GM12875 (cell line): Measurements from ENCODE around the gene UBL4A.
"Not testable (repeated sequence)": the region's sequence is repeated elsewhere in the genome, so short reads cannot be mapped to it uniquely, and the experiment has no call there.

Source experiments
- H3K4me3 ChIP-seq: one replicate; pipeline ENCODE4 v1.5.1; 2011; ENCODE audit warnings: low read depth, low read length, control low read depth
- TF ChIP-seq, protein P1 (sequence below): IDR thresholded peaks from 2 replicates; pipeline ENCODE4 v1.5.1; 2011; ENCODE audit warnings: low read depth, mild to moderate bottlenecking, control low read depth, inconsistent platforms, low read length, moderate library complexity, borderline replicate concordance; ENCODE audit not compliant: insufficient read depth

The UBL4A gene

DNA sequence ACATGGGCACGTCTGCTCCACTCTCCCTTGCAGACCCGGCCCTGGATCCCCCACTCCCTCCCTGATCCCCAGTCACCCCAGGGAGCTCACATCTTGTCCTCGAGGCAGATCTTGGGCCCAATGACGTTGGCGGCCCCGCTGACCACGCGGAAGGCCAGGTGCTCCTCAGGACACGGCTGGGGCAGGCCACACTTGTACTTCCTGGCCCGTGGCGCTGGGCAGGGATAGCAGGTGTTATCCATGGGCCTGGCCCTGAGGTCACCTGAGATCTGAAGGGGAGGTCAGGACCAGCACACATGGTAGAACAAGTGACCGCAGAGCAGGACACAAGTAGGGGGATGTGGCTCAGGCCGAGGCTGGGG, 21.9 kb upstream of the UBL4A start:
- no peak overlapping the region for H3K4me3 ChIP-seq
- TF ChIP-seq, protein P1, sequence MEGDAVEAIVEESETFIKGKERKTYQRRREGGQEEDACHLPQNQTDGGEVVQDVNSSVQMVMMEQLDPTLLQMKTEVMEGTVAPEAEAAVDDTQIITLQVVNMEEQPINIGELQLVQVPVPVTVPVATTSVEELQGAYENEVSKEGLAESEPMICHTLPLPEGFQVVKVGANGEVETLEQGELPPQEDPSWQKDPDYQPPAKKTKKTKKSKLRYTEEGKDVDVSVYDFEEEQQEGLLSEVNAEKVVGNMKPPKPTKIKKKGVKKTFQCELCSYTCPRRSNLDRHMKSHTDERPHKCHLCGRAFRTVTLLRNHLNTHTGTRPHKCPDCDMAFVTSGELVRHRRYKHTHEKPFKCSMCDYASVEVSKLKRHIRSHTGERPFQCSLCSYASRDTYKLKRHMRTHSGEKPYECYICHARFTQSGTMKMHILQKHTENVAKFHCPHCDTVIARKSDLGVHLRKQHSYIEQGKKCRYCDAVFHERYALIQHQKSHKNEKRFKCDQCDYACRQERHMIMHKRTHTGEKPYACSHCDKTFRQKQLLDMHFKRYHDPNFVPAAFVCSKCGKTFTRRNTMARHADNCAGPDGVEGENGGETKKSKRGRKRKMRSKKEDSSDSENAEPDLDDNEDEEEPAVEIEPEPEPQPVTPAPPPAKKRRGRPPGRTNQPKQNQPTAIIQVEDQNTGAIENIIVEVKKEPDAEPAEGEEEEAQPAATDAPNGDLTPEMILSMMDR = no peak

DNA sequence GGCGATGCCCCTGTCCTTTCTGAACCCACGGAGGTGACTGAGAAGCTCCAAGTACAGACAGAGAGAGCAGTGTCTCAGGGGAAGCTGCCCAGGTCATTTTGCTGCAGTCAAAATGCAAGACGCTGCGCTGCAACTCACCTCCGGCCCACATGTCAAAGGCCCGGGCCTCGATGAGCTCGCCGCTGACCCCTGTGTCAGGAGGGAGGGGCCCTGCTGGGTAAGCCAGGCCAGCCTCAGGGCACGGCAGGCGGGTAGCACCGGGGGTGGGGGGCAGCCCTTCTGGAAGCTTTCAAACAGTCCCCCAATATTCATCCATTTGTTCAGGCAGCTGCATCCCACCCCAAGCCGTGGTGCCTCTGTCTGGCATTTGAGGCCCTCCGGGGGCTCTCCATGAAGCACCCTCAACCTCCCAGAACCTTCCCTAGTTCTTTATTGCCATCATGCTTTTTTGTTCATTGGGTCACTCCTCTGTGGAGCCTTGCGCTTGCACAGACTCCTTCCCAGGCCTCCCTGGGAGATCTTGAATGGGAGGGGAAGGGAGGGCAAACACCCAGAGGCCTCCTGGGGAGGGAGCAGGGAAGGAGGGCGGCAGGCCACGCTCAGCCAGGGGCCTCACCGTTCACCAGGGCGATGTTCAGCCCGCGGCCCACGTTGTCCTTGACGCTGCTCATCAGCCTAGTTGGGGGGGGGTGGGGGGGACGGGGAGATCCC, 21.4 kb upstream of the UBL4A start:
- TF ChIP-seq, protein P1 = no peak
- no peak overlapping the region for H3K4me3 ChIP-seq

DNA sequence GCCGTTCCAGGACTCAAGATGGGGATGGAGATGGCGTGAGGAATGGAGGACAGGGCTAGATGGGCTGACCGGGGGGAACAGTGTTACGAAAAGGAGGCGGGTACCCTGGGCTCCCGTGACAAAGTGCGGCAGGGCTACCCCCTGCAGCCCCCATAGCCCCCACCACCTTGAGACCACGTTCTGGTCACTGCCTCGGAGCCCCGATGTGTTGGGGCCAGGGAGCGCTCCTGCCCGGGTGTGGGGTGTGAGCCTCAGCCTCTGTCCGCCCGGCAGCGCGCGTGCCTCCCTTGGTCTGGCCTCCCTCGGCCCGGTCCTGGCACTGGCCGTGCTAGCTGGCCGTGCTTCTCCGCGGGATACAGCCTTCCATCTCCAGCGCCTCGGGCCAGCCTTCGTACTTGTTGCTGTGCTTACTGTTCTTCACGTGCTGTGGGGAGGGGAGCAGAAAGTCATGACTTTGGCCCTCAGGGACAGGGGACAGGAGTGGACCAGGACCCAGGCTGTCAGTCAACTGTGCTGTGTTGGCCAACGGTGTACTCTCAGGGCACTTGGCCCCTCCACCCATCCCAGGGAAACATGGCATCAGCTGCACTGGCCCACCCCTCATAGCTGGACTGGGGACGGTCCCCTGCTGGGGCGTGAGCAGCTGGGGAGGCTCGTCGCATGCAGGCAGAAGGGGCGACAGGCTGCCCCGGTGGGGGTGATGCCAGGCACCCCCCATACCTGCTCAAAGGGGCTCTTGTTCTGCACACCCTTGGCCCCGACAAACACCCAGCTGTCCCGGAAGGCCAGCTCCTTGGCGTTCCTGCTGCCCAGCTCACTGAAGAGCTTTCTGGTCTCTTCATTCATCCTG, 20.3 kb upstream of the UBL4A start:
- TF ChIP-seq, protein P1 = no peak
- H3K4me3 ChIP-seq = no peak overlapping the region

DNA sequence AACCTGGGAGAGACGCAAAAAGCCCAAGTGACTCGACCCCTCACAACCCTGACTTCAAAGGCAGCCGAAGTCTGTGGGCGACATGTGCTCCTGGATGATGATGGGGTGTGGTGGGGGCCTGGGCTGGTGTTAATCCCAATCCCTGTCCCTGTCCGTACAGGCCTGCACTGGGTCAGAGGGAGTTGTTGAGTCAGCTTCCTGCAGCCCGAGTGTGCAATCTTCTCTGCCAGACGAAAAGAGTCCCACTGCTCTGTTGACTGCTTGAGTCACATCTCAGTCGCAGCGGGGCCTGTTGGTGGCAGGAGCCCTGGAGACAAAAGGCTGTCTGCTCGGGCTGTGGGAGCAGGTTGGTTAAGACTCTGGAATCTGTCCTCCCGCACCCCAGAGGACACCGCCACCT, 19.3 kb upstream of the UBL4A start:
- TF ChIP-seq, protein P1 = no peak

DNA sequence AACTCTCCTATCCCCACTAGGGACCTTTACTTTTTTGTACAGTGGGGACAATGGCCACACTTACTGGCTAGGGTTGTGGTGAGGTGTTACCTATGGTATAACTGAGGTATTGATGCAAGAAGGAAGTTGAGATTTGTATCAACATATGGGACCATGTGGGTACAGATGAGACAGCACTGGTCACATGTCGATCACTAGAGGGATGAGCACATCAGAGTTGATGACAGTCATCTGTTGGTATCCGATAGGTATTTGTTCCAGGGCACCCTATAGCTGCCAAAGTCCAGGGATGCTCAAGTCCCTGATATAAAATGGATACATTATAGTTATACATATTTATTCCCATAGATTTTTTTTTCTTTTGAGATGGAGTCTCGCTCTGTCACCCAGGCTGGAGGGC, 16.6 kb upstream of the UBL4A start:
- H3K4me3 ChIP-seq = no peak overlapping the region
- TF ChIP-seq, protein P1 = no peak

More for the DNA sequence above, 19.3 kb upstream of the UBL4A start:
- H3K4me3 ChIP-seq = no peak overlapping the region

DNA sequence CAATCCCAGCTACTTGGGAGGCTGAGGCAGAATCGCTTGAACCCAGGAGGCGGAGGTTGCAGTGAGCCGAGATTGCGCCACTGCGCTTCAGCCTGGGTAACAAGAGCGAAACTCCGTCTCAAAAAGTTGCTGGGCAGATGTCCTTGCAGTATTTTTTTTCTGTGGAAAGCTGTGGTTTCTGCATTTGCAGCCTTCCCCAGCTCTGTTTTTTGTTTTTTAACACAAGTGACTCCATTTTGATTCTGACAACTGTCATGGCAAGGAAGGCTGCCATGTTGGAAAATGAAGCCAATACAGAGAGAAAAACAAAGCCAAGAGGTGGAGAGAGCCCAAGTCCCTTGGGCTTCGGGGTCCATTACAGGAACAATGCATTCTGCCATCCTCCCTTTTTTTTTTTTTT, 15.7 kb upstream of the UBL4A start:
- TF ChIP-seq, protein P1 = no peak

DNA sequence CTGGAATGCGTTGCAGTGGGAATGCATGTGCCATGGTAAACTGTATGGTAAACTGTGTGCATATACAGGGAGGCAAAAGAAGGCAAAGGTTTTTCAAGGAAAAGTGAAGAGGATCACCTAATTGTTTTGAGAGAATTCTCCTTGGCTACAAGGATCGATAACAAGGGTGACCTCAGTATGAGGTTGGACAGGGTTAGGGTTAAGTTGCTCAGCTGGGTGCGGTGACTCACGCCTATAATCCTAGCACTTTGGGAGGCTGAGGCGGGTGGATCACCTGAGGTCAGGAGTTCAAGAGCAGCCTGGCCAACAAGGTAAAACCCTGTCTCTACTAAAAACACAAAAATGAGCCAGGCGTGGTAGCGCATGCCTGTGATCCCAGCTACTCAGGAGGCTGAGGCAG, 15.0 kb upstream of the UBL4A start:
- not testable (repeated sequence) for H3K4me3 ChIP-seq

More for the DNA sequence above, 15.7 kb upstream of the UBL4A start:
- H3K4me3 ChIP-seq = no peak overlapping the region

DNA sequence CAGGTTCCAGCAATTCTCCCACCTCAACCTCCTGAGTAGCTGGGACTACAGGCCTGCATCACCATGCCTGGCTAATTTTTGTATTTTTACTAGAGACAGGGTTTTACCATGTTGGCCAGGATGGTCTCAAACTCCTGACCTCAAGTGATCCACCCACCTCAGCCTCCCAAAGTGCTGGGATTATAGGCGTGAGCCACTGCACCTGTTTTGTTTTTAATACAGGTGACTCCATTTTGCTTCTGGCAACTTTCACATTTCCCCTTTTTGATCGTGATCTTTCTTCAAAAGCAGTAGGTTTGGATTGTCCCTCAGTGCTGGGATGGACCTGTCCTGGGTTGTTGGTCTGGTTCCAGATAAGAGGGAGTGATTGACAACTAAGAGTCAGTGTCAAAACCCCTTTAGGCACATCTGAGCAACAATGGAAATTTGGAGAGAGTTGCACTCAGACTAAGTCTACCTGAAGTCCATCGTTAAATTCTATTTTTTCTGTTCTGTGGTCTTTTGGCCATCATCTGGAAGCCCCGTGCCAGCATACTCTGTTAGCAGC, 10.2 kb upstream of the UBL4A start:
- H3K4me3 ChIP-seq = not testable (repeated sequence)
